HepG2 (cell line): Measurements from ENCODE around the gene NEIL1. TPM values are rescaled to one million over a fixed set of nuclear protein-coding genes. Genes with fewer than 3 reads are reported as not detected.

ENCODE experiments used
- IKZF5 ChIP-seq: IDR thresholded peaks from 2 replicates; pipeline ENCODE4 v1.6.1; 2018; ENCODE audit warnings: missing genetic modification reagents, mild to moderate bottlenecking, missing compliant biosample characterization
- KDM2A ChIP-seq: sonication (generic); formaldehyde crosslinking; IDR thresholded peaks from 2 replicates; pipeline ENCODE4 v1.4.0; 2020; ENCODE audit warnings: low read depth, missing genetic modification reagents, borderline replicate concordance
- MYC ChIP-seq: sonication (generic); formaldehyde crosslinking; IDR thresholded peaks from 2 replicates; pipeline ENCODE4 v1.9.0; 2021; ENCODE audit warnings: missing genetic modification reagents, borderline replicate concordance
- REPIN1 ChIP-seq: sonication (generic); formaldehyde crosslinking; IDR thresholded peaks from 2 replicates; pipeline ENCODE4 v1.8.0; 2022; ENCODE audit warnings: missing genetic modification reagents, low read depth, mild to moderate bottlenecking, borderline replicate concordance
- SRY ChIP-seq: sonication (generic); formaldehyde crosslinking; IDR thresholded peaks from 2 replicates; pipeline ENCODE4 v1.8.0; 2022; ENCODE audit warnings: mild to moderate bottlenecking, missing genetic modification reagents
- SUZ12 ChIP-seq: fragments of 150-350 bp; IDR thresholded peaks from 2 replicates; pipeline ENCODE4 v1.6.1; 2014; ENCODE audit warnings: low read depth, low read length
- ZBTB1 ChIP-seq: sonication (generic); formaldehyde crosslinking; IDR thresholded peaks from 2 replicates; pipeline ENCODE4 v1.4.0; 2020; ENCODE audit warnings: missing genetic modification reagents, borderline replicate concordance
- ZFP91 ChIP-seq: sonication (generic); formaldehyde crosslinking; IDR thresholded peaks from 2 replicates; pipeline ENCODE4 v1.9.0; 2022; ENCODE audit warnings: missing genetic modification reagents, mild to moderate bottlenecking, borderline replicate concordance
- ZNF274 ChIP-seq: sonication (generic); formaldehyde crosslinking; IDR thresholded peaks from 2 replicates; pipeline ENCODE4 v1.5.1; 2020; ENCODE audit warnings: mild to moderate bottlenecking, missing genetic modification reagents
- ZNF280D ChIP-seq: sonication (generic); formaldehyde crosslinking; IDR thresholded peaks from 2 replicates; pipeline ENCODE4 v1.5.1; 2020; ENCODE audit warnings: mild to moderate bottlenecking, missing genetic modification reagents
- ZNF326 ChIP-seq: sonication (generic); formaldehyde crosslinking; IDR thresholded peaks from 2 replicates; pipeline ENCODE4 v1.4.0; 2020; ENCODE audit warnings: missing genetic modification reagents, borderline replicate concordance
- polyA plus RNA-seq, 8 experiments: library from polyadenylated mRNA; depleted of rRNA in 3 of 8; stranded (reverse) in 7 of 8; unstranded in 1 of 8; fragments of >200 nt; fragmentation: Illumina TruSeq in 4 of 8; extraction: Trizol in 4 of 8; gene quantifications; 2 replicates each; pipeline versions ENCODE4 v1.2.1 to v1.2.3, GENCODE V29; 2011 to 2016; ENCODE audit warnings: low read depth in 4 of 8, missing spikeins in 1 of 8, mixed read lengths in 1 of 8; ENCODE audit not compliant: insufficient read depth in 1 of 8
- total RNA-seq, 5 experiments: library from RNA; depleted of rRNA; stranded (reverse); fragments of >200 nt; fragmentation: Illumina TruSeq; extraction: Trizol; gene quantifications; 2 replicates each; pipeline ENCODE4 v1.2.3, GENCODE V29; 2016; ENCODE audit warnings: low read depth in 1 of 5
- TF ChIP-seq, protein P1 (sequence below), 2 experiments: fragments of 450-650 bp in 1 of 2; sonication (generic) in 1 of 2; formaldehyde crosslinking in 1 of 2; IDR thresholded peaks; 2 replicates each; pipeline versions ENCODE4 v1.6.1 to v1.8.0; 2016 to 2022; ENCODE audit warnings: antibody characterized with exemption in 1 of 2, mild to moderate bottlenecking in 1 of 2, missing genetic modification reagents in 1 of 2

NEIL1 gene
- total and polyA plus RNA-seq, 2 of the 13 experiments (the other 11 are each of a cell fraction or from before 2014, with no cell fraction given): 10.4 to 15.5 TPM

DNA sequence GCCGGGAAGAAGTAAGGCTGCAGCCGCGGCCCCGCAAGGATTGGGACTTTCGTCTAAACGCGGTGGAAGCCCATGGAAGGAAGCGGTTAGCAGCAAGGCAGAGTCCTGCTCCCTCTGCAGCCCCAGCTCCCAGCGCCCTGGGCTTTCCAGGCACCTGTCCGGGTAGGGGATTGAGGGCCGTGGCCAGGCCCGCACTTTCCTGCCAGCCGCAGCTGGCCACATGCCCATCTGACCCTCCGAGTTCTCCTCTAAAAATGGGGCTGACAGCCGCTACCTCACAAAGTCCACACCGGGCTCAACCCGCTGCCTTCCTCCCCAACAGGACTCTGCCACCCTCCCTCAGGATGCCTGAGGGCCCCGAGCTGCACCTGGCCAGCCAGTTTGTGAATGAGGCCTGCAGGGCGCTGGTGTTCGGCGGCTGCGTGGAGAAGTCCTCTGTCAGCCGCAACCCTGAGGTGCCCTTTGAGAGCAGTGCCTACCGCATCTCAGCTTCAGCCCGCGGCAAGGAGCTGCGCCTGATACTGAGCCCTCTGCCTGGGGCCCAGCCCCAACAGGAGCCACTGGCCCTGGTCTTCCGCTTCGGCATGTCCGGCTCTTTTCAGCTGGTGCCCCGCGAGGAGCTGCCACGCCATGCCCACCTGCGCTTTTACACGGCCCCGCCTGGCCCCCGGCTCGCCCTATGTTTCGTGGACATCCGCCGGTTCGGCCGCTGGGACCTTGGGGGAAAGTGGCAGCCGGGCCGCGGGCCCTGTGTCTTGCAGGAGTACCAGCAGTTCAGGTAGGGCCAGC is 1.9 kb downstream of the NEIL1 start (continued):
- TF ChIP-seq, protein P1, sequence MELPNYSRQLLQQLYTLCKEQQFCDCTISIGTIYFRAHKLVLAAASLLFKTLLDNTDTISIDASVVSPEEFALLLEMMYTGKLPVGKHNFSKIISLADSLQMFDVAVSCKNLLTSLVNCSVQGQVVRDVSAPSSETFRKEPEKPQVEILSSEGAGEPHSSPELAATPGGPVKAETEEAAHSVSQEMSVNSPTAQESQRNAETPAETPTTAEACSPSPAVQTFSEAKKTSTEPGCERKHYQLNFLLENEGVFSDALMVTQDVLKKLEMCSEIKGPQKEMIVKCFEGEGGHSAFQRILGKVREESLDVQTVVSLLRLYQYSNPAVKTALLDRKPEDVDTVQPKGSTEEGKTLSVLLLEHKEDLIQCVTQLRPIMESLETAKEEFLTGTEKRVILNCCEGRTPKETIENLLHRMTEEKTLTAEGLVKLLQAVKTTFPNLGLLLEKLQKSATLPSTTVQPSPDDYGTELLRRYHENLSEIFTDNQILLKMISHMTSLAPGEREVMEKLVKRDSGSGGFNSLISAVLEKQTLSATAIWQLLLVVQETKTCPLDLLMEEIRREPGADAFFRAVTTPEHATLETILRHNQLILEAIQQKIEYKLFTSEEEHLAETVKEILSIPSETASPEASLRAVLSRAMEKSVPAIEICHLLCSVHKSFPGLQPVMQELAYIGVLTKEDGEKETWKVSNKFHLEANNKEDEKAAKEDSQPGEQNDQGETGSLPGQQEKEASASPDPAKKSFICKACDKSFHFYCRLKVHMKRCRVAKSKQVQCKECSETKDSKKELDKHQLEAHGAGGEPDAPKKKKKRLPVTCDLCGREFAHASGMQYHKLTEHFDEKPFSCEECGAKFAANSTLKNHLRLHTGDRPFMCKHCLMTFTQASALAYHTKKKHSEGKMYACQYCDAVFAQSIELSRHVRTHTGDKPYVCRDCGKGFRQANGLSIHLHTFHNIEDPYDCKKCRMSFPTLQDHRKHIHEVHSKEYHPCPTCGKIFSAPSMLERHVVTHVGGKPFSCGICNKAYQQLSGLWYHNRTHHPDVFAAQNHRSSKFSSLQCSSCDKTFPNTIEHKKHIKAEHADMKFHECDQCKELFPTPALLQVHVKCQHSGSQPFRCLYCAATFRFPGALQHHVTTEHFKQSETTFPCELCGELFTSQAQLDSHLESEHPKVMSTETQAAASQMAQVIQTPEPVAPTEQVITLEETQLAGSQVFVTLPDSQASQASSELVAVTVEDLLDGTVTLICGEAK (IDR thresholded peaks at IDR 0.05): no peak
- TF ChIP-seq, protein P1 (CRISPR knock-in tag; IDR thresholded peaks at IDR 0.05): 0 out of 2 replicates have a peak, but pooled peaks have one; percentile 33
- TF ChIP-seq SUZ12: no peak
- TF ChIP-seq ZNF274: peak; percentile 29; the same call in 1 of the 2 replicates
- peak; percentile 16; the same call in 1 of the 2 replicates for TF ChIP-seq ZNF326 (CRISPR knock-in tag)
- TF ChIP-seq SRY (CRISPR knock-in tag): 0 out of 2 replicates have a peak, but pooled peaks have one; percentile 34
- peak; percentile 40; the same call in 1 of the 2 replicates for TF ChIP-seq MYC (CRISPR knock-in tag)
- TF ChIP-seq ZFP91: peak; percentile 50; the same call in 1 of the 2 replicates
- TF ChIP-seq REPIN1 (CRISPR knock-in tag): no peak
- peak; percentile 72; the same call in 1 of the 2 replicates for TF ChIP-seq KDM2A
- TF ChIP-seq ZNF280D (CRISPR knock-in tag): no peak
- TF ChIP-seq IKZF5 (CRISPR knock-in tag): no peak
- no peak for TF ChIP-seq ZBTB1
